A673 (cell line): ENCODE data around the gene KLK4.

Experiments
- CTCF ChIP-seq: fragments of 300-800, 200-600 bp; sonication (generic); conservative IDR thresholded peaks from 2 replicates; pipeline ENCODE4 v1.5.1; 2017; ENCODE audit warnings: low read depth, mild to moderate bottlenecking, antibody characterized with exemption, low read length, moderate library complexity, mixed read lengths
- EZH2 ChIP-seq: fragments of 200-600 bp; sonication (generic); IDR thresholded peaks from 2 replicates; pipeline ENCODE4 v1.6.1; 2017; ENCODE audit warnings: borderline replicate concordance, low read depth, mild to moderate bottlenecking, mixed read lengths, antibody characterized with exemption, low read length; ENCODE audit not compliant: poor library complexity, severe bottlenecking

- TF ChIP-seq CTCF (no peak), EZH2 (no peak)
These were observed 14.5 kb upstream of the KLK4 start for GRCh38 chr19:50925734-50926133.
